GM18951 (cell line): Measurements from ENCODE around the gene ALG8.
"Not testable (repeated sequence)": the region's sequence is repeated elsewhere in the genome, so short reads cannot be mapped to it uniquely, and the experiment has no call there.

ENCODE experiments used
- POLR2A ChIP-seq: IDR thresholded peaks from 4 replicates; pipeline ENCODE4 v1.6.1; 2011; ENCODE audit warnings: mild to moderate bottlenecking; ENCODE audit not compliant: insufficient read length, insufficient read depth; ENCODE audit errors: extremely low read depth
- in situ Hi-C: fragments of 300-500 bp; cut with MboI; formaldehyde crosslinking; loops from one replicate; pipeline ENCODE4 v1.12.0; 2022; ENCODE audit warnings: low sequenced_read_pairs, mixed read lengths, inconsistent platforms; ENCODE audit not compliant: unreplicated experiment

ALG8 gene

DNA sequence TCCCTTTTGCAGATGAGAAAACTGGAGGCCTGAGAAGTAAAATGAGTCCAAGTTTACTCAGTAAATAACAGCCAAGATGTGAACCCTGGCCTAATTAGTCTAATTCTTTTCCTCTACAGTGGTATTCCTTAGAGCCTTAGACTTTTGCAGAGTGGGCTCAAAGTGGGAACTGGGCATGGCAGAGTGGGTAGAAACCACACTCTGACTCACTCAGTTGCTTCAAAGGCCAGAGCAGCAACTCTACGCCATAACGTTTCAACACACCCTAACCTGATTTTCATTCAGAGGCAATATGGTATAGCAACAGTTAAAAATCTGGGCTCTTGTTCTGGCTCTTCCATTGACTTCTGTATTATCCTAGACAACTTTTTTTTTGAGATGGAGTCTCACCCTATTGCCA, 73.0 kb downstream of the ALG8 start:
- in situ Hi-C loops, result no loop called here
- no peak for TF ChIP-seq POLR2A

DNA sequence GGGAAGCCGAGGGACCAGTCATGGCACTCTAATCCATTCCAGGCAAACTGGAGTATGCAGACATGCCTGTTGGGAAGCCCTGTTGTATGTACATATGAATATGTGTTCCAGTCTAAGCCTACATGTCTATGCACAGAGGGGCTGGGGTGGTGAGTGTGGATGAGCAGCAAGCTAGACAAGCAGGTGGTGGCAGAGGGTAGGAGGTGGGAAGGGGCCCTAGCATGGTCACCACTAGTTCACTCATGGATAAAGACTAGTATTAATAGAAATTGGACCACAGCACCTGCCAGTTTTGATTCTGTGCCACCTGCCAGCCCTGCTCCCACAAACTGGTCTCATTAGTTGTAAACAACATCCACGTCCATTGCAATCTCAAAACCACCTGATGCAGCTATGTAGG, 74.2 kb downstream of the ALG8 start:
- in situ Hi-C loops, result no loop called here
- TF ChIP-seq POLR2A, result no peak

DNA sequence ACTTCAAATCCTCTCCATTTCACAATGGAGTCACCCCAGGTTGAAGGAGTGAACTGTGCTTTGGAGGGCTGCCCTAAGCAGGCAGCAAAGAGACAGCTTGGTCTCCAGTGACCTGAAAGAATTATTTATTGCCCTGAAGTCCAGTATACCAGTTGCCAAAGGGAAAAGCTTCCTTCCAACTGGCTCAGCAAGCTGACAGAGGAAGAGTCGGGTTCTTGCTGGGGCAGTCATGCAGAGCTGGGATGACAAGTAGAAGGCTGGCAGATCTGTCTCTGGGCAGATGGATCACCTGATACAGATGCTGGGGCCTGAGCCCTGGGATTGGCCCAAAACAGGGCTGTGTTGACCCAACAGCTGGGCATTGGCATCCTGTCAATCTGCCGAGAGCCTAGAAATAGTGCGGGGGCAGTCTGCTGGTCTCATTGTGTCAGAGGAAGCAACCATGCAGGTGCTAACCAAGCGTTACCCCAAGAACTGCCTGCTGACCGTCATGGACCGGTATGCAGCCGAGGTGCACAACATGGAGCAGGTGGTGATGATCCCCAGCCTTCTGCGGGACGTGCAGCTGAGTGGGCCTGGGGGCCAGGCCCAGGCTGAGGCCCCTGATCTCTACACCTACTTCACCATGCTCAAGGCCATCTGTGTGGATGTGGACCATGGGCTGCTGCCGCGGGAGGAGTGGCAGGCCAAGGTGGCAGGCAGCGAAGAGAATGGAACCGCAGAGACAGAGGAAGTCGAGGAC, 75.8 kb downstream of the ALG8 start, which contains the start of gene THRSP:
THRSP (plus strand) TSS at position 422 of the 742 bp plus-strand sequence; CDS start at position 443, 21 bp downstream.
- no peak for TF ChIP-seq POLR2A
- in situ Hi-C loops, result no loop called here

DNA sequence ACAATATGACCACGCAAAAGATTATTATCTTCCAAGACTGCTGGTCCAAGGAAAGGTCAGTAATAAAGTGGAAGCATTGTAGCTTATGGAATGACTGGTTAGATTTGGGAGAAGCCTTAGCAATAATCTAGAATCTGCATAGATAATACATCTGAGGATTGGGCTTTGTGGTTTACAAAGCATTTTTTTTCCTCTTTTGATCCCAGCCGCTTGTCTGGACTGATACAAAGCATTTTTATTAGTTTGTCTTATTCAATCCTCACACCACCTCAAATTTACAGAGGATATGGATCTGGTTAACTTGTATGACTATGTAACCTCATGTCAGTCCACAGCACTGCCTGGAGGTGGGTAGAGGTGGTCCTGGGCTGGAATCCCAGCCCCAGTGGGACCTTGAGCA, 76.8 kb downstream of the ALG8 start:
- TF ChIP-seq POLR2A, result no peak
- in situ Hi-C loops, result no loop called here

DNA sequence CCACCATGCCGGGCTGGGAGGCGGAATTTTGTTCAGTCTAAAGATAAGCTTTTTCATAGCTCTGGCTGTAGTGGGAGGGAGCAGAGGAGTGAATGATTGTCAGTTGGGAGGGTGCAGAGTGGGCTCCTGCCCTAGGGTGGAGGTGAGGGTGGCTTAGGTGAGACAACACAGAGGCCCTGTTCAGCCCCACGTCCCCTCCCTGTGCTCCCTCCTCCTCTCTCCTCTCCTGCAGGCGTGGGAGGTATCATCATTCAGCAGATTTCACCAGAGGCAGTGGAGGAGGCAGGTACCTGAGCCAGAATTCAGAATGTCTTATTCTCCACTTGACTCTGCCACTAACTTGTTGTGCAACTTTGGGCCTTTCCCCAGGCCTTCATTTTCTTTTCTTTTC, 77.5 kb downstream of the ALG8 start:
- in situ Hi-C loops, result no loop called here
- no peak for TF ChIP-seq POLR2A

DNA sequence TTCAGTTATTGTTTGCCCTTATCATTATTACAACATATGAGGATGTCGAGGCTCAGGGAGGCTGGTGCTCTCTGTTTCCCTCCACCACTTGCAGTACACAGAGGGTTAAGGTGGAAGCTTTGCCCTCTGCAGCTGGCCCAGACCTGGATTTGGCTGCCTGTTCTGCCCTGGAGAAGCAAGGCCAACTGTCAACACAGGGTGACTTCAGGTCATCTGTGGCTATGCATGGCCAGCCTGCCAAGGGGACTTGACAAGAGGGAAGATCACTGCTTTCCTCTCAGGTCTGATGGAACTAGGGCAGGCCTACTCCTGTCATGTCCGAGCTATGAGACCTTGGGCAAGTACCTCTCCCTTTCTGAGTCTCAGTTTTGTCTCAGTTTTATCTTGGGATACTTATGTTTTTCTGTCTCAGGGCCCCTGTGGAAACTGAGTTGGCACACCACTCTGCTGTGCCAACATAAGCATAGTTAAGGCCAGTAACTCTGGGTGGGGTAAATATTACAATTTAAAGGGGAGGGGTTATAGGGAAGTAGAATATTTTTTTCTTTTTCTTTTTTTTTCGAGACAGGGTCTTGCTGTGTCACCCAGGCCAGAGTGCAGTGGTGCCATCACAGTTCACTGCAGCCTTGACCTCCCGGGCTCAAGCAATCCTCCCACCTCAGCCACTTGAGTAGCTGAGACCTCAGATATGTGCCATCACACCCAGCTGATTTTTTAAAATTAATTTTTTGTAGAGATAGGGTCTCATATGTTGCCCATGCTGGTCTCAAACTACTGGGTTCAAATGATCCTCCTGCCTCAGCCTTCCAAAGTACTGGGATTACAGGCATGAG, 78.1 kb downstream of the ALG8 start:
- in situ Hi-C loops, result no loop called here

DNA sequence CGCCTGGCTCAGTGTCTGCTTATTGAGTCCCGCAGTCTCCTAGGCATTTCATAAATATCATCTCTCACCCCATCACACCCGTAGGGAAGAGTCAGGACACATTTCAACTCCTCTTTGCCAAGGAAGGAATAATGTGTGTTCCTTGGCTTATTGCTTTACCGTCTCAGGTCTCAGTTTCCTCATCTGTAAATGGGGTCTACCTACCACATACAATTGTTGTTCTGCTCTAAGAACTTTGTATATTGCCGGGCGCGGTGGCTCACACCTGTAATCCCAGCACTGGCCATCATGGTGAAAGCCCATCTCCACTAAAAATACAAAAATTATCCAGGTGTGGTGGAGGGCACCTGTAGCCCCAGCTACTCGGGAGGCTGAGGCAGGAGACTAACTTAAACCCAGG, 78.9 kb downstream of the ALG8 start:
- TF ChIP-seq POLR2A, result no peak
- in situ Hi-C loops, result no loop called here

More for the DNA sequence above, 78.1 kb downstream of the ALG8 start:
- TF ChIP-seq POLR2A, result no peak

DNA sequence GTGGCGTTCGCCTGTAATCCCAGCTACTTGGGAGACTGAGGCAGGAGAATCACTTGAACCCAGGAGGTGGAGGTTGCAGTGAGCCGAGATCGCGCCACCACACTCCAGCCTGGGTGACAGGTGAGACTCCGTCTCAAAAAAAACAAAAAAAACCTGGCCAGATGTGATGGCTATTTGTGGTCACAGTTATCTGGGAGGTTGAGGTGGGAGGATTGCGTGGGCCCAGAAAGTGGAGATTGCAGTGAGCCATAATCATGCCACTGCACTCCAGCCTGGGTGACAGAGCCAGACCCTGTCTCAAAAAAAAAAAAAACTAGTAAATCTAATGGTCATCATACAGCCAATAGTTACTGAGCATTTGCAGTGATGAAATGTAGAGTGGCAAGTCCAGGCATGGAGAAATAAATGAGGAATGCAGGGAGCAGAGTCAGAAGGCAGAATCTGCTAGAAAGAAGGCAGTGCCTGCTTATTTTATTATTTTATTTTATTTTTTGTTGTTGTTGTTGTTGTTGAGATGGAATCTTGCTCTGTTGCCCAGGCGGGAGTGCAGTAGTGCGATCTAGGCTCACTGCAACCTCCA, 79.6 kb downstream of the ALG8 start:
- in situ Hi-C loops, result not testable (repeated sequence)

DNA sequence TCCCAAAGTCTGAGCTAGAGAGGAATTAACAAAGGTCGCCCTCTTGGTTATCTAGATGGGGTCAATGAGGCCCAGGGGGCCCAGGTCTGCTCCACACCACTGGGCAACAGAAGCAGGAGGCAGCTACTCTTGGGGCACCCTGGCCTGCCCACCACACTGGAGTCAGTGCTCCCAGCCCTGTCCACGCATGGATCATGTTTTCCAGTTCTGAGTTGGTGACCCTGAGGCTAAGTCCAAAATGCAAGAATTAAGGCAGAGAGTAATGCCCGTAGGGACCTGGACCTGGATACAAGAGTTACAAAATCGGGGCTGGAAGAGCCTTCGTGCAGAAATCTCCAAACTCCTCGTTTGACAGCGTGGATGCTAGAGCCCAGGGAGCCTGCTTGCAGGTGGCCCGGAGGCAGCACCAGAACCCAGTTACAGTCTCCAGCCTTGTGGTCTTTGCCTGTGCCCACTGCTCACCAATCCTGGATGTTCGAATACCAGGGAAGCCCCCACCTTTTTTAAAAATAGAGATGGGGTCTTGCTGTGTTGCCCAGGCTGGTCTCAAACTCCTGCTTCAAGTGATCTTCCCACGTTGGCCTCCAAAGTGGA, 81.9 kb downstream of the ALG8 start:
- in situ Hi-C loops, result no loop called here
- no peak for TF ChIP-seq POLR2A

DNA sequence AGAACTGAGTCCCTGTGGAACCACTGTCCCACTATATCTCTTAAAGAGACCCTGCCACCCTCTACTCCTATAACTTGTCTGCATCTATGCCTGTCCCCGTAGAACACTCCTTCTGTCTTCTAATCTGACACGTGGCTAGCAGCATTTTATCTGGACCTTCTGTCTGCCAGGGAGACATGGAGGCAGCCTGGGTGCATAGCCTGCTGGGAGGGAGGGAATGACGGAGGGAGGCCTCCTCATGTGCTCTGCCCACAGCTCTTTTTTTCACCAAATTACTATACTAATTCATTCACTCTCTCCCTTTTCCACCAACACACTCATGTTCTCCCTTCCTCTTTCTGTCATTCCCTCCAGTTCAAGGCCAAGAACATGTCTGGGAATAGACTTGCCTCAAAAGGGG, 83.3 kb downstream of the ALG8 start:
- in situ Hi-C loops, result no loop called here

DNA sequence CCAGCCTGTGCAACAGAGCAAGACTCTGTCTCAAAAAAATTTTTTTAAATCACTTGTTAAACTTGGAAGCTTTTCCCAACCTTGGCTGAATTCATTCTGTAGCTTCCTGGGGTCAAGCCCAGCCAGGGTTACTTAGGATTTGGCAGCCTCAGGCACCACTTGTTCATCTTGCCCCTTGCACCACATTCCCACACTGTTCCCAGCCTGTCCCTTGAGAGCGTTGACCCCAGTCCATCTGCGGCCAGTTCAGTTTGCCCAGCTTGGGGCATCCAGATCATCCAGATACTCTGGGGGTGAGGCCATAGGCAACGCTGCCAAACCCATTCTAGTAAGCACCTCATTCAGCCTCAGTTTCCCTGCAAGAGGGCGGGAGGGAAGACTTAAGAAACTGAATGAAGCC, 84.5 kb downstream of the ALG8 start:
- no peak for TF ChIP-seq POLR2A
- in situ Hi-C loops, result no loop called here

More for the DNA sequence above, 83.3 kb downstream of the ALG8 start:
- no peak for TF ChIP-seq POLR2A

DNA sequence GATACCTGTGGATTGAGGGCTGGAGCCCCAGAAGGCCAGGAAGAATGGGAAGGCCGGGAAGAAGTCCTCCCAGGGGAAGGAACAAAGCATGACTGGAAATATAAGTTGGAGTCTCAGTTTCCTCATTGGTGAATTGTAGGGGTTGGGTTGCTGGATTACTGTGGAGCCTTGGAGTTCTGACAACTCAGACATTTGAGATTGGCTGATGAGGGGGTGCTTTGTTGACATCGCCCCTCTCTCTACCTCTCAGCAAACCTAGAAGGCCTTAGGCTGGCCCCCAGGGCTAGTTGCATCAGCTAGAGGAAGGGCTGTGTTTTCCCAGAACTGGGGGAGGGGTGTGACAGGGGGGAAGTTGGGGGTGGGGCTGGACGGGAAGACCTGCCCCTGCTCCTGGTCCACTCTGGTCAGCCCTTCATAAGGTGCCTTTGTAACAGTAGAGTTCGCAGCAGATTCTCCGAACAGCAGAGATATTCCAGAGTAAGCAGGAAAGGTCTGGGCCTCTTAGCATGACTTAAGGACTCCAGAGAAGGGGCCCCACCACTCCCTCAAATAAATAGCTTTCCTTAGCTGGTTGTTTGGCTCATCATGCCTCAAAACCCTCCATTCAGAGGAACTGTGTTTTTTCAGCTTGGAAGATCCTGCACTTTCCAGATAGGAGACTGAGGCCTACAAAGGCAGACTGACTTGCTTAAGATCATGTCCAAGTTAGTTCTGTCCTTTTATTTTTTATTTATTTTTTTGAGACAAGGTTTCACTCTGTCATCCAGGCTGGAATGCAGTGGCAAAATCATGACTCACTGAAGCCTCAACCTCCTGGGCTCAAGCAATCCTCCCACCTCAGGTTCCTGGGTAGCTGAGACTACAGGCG, 88.2 kb downstream of the ALG8 start:
- in situ Hi-C loops, result no loop called here
- no peak for TF ChIP-seq POLR2A
